HCT116 (cell line): ENCODE measurements around the gene THAP5. TPM values are rescaled to one million over a fixed set of nuclear protein-coding genes. Genes with fewer than 3 reads are reported as not detected.

ENCODE experiments used
- ATAC-seq: fragments of 200-7000 bp; cut with Tn5 transposase; 2 replicates; pipeline ENCODE4 v1.9.1; 2020; ENCODE audit warnings: mild to moderate bottlenecking, moderate library complexity
- BruUV-seq: library from RNA; stranded (reverse); fragments of 400-500 nt; replicated peaks from 2 replicates; lab custom pipeline; 2021; lab: Mats Ljungman, UMichigan
- CTCF ChIA-PET: fragments of 300-600 bp; sonication (Branson Sonifier 250); formaldehyde crosslinking; loops from one replicate; lab custom pipeline; 2021; ENCODE audit warnings: antibody characterized with exemption; lab: Charles Lee
- POLR2A ChIA-PET: fragments of 300-600, 350-600 bp; sonication (Branson Sonifier 250); formaldehyde crosslinking; loops from one replicate; lab custom pipeline; 2021; ENCODE audit warnings: antibody characterized with exemption; lab: Charles Lee
- RAD21 ChIA-PET, 2 experiments: fragments of 300-600 bp; sonication (Branson Sonifier 250); formaldehyde crosslinking; loops; one replicate each; lab custom pipeline; 2023; ENCODE audit warnings: low total read pairs in 2 of 2; ENCODE audit not compliant: uncharacterized antibody in 2 of 2, unreplicated experiment in 2 of 2, low non-redundant PET in 1 of 2; lab: Charles Lee
- DNase-seq: peaks from one replicate; pipeline ENCODE4 v3.0.0-alpha.2; 2010; ENCODE audit warnings: low read depth, low spot score
- H2AFZ ChIP-seq: fragments of 200-600 bp; shearing (Covaris generic), sonication (generic); 2 replicates; pipeline ENCODE4 v1.6.1; 2017; ENCODE audit warnings: low read depth, mixed run types, mixed read lengths, antibody characterized with exemption, low read length; ENCODE audit not compliant: poor library complexity, severe bottlenecking
- H3K27ac ChIP-seq: 2 replicates; pipeline ENCODE4 v1.5.1; 2012; ENCODE audit warnings: low read depth, low read length
- H3K27me3 ChIP-seq: fragments of 200-600 bp; sonication (generic); 2 replicates; pipeline ENCODE4 v1.6.1; 2016; ENCODE audit warnings: mixed run types, low read length, mixed read lengths; ENCODE audit not compliant: insufficient read depth
- H3K36me3 ChIP-seq, 2 experiments: fragments of 200-500 bp in 1 of 2; fragments of 200-600 bp in 1 of 2; sonication (Bioruptor generic) in 1 of 2; sonication (generic) in 1 of 2; 2 replicates each; pipeline versions ENCODE4 v1.5.1 to v1.6.1; 2014 to 2016; ENCODE audit warnings: low read length in 2 of 2, inconsistent platforms in 1 of 2, mixed read lengths in 1 of 2, mixed run types in 1 of 2; ENCODE audit not compliant: insufficient read depth in 2 of 2, control insufficient read depth in 1 of 2
- H3K4me1 ChIP-seq, 2 experiments: fragments of 200-600 bp in 1 of 2; sonication (generic) in 1 of 2; 2 replicates each; pipeline versions ENCODE4 v1.5.1 to v1.6.1; 2012 to 2017; ENCODE audit warnings: low read length in 2 of 2, inconsistent platforms in 1 of 2, mild to moderate bottlenecking in 1 of 2, mixed read lengths in 1 of 2, mixed run types in 1 of 2, moderate library complexity in 1 of 2; ENCODE audit not compliant: insufficient read depth in 2 of 2, control insufficient read depth in 1 of 2
- H3K4me2 ChIP-seq: fragments of 200-600 bp; sonication (generic); 2 replicates; pipeline ENCODE4 v1.6.1; 2017; ENCODE audit warnings: mixed run types, low read length, mixed read lengths
- H3K4me3 ChIP-seq, 2 experiments: fragments of 200-600 bp in 1 of 2; sonication (generic) in 1 of 2; replicated peaks in 1 of 2; 2 replicates each; pipeline ENCODE4 v1.5.1; 2011 to 2016; ENCODE audit warnings: low read length in 2 of 2, control low read depth in 1 of 2, low read depth in 1 of 2, mild to moderate bottlenecking in 1 of 2, mixed read lengths in 1 of 2, mixed run types in 1 of 2
- H3K79me2 ChIP-seq: fragments of 200-600 bp; sonication (generic); 2 replicates; pipeline ENCODE4 v1.6.1; 2017; ENCODE audit warnings: mild to moderate bottlenecking, mixed run types, low read length, moderate library complexity, mixed read lengths; ENCODE audit not compliant: insufficient read depth
- H3K9ac ChIP-seq: fragments of 200-600 bp; sonication (generic); 2 replicates; pipeline ENCODE4 v1.6.1; 2016; ENCODE audit warnings: low read length, mixed read lengths
- H3K9me2 ChIP-seq: fragments of 200-600 bp; sonication (generic), shearing (Covaris generic); 2 replicates; pipeline ENCODE4 v1.6.1; 2017; ENCODE audit warnings: mixed run types, mild to moderate bottlenecking, moderate library complexity; ENCODE audit not compliant: insufficient read depth
- H3K9me3 ChIP-seq, 2 experiments: fragments of 200-500 bp in 1 of 2; fragments of 200-600 bp in 1 of 2; sonication (Bioruptor generic) in 1 of 2; sonication (generic) in 1 of 2; 2 replicates each; pipeline ENCODE4 v1.6.1; 2014 to 2017; ENCODE audit warnings: low read length in 2 of 2, mixed read lengths in 2 of 2, inconsistent platforms in 1 of 2, low read depth in 1 of 2, mild to moderate bottlenecking in 1 of 2, mixed run types in 1 of 2, moderate library complexity in 1 of 2; ENCODE audit not compliant: control insufficient read depth in 1 of 2, insufficient read depth in 1 of 2
- H4K20me1 ChIP-seq: fragments of 200-600 bp; sonication (generic), shearing (Covaris generic); 2 replicates; pipeline ENCODE4 v1.6.1; 2017; ENCODE audit warnings: mixed run types, mild to moderate bottlenecking, moderate library complexity; ENCODE audit not compliant: insufficient read depth
- EZH2 ChIP-seq: fragments of 200-600 bp; sonication (generic); IDR thresholded peaks from 2 replicates; pipeline ENCODE4 v1.6.1; 2017; ENCODE audit warnings: antibody characterized with exemption, mixed run types
- EZH2phosphoT487 ChIP-seq: fragments of 200-600 bp; IDR thresholded peaks from 2 replicates; pipeline ENCODE4 v1.6.1; 2018; ENCODE audit warnings: antibody characterized with exemption, borderline replicate concordance
- JUND ChIP-seq: IDR thresholded peaks from 2 replicates; pipeline ENCODE4 v1.6.1; 2012
- POLR2A ChIP-seq: IDR thresholded peaks from 2 replicates; pipeline ENCODE4 v1.7.0; 2011; ENCODE audit warnings: borderline replicate concordance; ENCODE audit not compliant: insufficient read depth, insufficient read length; ENCODE audit errors: extremely low read depth
- SIN3A ChIP-seq: IDR thresholded peaks from 2 replicates; pipeline ENCODE4 v1.6.1; 2012; ENCODE audit warnings: low read depth
- TCF7L2 ChIP-seq: IDR thresholded peaks from 2 replicates; pipeline ENCODE4 v1.7.0; 2011; ENCODE audit warnings: borderline replicate concordance, inconsistent platforms; ENCODE audit not compliant: insufficient read depth, insufficient read length; ENCODE audit errors: extremely low read depth
- YY1 ChIP-seq: IDR thresholded peaks from 2 replicates; pipeline ENCODE4 v1.6.1; 2011; ENCODE audit warnings: low read length, low read depth, moderate library complexity, mild to moderate bottlenecking; ENCODE audit not compliant: insufficient replicate concordance; ENCODE audit errors: extremely low read depth
- intact Hi-C: fragments of 100-400 bp; cut with micrococcal nuclease; formaldehyde crosslinking; loops from 2 replicates; pipeline ENCODE4 v1.10.0; 2022
- total RNA-seq: library from RNA; stranded (reverse); gene quantifications from one replicate; pipeline ENCODE4 v1.2.1, GENCODE V29; 2021; ENCODE audit not compliant: unreplicated experiment
- TF ChIP-seq, protein P1 (sequence below), 3 experiments: fragments of 200-600 bp in 1 of 3; sonication (generic) in 1 of 3; IDR thresholded peaks in 2 of 3; conservative IDR thresholded peaks in 1 of 3; 2 replicates each; pipeline ENCODE4 v1.5.1; 2012 to 2017; ENCODE audit warnings: low read depth in 2 of 3, low read length in 2 of 3, antibody characterized with exemption in 1 of 3, borderline replicate concordance in 1 of 3, control low read depth in 1 of 3, mild to moderate bottlenecking in 1 of 3, mixed read lengths in 1 of 3, mixed run types in 1 of 3, moderate library complexity in 1 of 3; ENCODE audit not compliant: insufficient read depth in 1 of 3
- TF ChIP-seq, protein P2 (sequence below): IDR thresholded peaks from 2 replicates; pipeline ENCODE4 v1.6.1; 2011; ENCODE audit warnings: mild to moderate bottlenecking, low read length, moderate library complexity; ENCODE audit not compliant: insufficient replicate concordance; ENCODE audit errors: extremely low read depth
- TF ChIP-seq, protein P3 (sequence below): IDR thresholded peaks from 2 replicates; pipeline ENCODE4 v1.6.1; 2012; ENCODE audit warnings: low read depth
- TF ChIP-seq, protein P4 (sequence below): IDR thresholded peaks from 2 replicates; pipeline ENCODE4 v1.6.1; 2012
- TF ChIP-seq, protein P5 (sequence below): IDR thresholded peaks from 2 replicates; pipeline ENCODE4 v1.6.1; 2012

The THAP5 gene
- total RNA-seq, 1 experiment from 2014 or later, result 29.3 TPM

DNA sequence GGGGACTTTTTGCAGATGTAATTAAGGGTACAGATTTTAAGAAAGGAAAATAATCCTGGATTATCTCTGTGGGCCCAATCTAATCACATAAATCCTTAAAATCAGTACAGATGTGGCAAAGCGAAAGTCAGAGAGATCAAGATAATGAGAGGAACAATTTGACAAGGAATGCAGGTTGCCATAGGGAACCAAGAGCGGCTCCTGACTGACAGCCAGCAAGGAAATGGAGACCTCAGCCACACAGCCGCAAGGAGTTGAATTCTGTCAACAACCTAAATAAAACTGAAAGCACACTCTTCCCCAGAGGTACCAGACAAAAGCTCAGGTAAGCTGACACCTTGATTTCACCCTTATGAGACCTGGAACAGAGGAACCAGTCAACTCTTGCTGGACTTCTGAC is 40.2 kb downstream of the THAP5 start (continued):
- TF ChIP-seq, protein P1, sequence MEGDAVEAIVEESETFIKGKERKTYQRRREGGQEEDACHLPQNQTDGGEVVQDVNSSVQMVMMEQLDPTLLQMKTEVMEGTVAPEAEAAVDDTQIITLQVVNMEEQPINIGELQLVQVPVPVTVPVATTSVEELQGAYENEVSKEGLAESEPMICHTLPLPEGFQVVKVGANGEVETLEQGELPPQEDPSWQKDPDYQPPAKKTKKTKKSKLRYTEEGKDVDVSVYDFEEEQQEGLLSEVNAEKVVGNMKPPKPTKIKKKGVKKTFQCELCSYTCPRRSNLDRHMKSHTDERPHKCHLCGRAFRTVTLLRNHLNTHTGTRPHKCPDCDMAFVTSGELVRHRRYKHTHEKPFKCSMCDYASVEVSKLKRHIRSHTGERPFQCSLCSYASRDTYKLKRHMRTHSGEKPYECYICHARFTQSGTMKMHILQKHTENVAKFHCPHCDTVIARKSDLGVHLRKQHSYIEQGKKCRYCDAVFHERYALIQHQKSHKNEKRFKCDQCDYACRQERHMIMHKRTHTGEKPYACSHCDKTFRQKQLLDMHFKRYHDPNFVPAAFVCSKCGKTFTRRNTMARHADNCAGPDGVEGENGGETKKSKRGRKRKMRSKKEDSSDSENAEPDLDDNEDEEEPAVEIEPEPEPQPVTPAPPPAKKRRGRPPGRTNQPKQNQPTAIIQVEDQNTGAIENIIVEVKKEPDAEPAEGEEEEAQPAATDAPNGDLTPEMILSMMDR (IDR thresholded peaks at IDR 0.05 in 2 of 3, conservative IDR thresholded peaks at IDR 0.05 in 1 of 3; ENCODE audit: borderline replicate concordance in 1 of 3, insufficient read depth in 1 of 3, low read depth in 2 of 3, low read length in 2 of 3), result no peak

DNA sequence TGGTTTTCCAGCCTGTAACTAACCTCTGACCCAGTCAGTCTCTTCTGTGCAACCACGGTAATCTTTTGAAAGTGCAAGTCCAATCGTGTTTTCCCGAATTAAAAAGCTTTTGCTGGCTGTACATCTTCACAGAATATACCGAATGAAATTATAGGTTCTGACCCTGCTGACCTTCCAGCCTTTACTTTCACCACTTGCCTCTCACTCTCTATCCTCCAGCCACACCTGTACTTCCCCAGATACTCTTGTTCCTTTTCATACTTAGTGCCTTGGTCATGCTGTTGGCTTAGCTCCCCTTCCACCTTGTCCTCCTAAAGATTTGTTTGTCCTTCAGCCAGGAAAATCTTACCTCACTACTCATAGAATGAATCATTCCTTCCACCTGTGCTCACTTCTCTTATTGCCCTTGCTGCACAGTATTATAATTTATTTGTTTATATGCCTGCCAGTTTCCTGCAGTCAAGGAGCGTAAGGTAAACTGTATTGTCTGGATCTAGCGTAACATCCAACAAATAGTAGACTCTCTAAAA is 41.3 kb downstream of the THAP5 start:
- ChIA-PET RAD21 (no interaction called here), POLR2A (no interaction called here), CTCF (no interaction called here)
- no peaks in the 10 kb centered on the region for H3K27me3 ChIP-seq
- no peak overlapping the region for H3K4me3 ChIP-seq
- no peaks in the 10 kb centered on the region for H3K9me2 ChIP-seq
- H3K4me1 ChIP-seq, result peaks cover 6 to 24% of the 10 kb centered on the region in 2 experiments; a peak in 3 of 4 replicates
- H3K9ac ChIP-seq, result no peak overlapping the region
- ATAC-seq, result no peak
- no peak overlapping the region for H2AFZ ChIP-seq
- no peaks in the 10 kb centered on the region for H4K20me1 ChIP-seq
- peak overlapping the region; percentile 79 for H3K4me2 ChIP-seq
- BruUV-seq, result no TSS peak
- H3K9me3 ChIP-seq, result no peaks in the 10 kb centered on the region
- H3K27ac ChIP-seq, result no peak overlapping the region; the same call in 1 of the 2 replicates
- H3K36me3 ChIP-seq, result no peaks in the 10 kb centered on the region
- peak; percentile 12 for DNase-seq
- intact Hi-C loops, result loop anchor here (5.0 kb wide), 1 partner anchor 39 kb away; the partner anchor contains the start of genes DNAJB9 and THAP5
- peaks cover 8% of the 10 kb centered on the region for H3K79me2 ChIP-seq
- TF ChIP-seq EZH2phosphoT487, result no peak
- no peak for TF ChIP-seq POLR2A
- TF ChIP-seq, protein P2, sequence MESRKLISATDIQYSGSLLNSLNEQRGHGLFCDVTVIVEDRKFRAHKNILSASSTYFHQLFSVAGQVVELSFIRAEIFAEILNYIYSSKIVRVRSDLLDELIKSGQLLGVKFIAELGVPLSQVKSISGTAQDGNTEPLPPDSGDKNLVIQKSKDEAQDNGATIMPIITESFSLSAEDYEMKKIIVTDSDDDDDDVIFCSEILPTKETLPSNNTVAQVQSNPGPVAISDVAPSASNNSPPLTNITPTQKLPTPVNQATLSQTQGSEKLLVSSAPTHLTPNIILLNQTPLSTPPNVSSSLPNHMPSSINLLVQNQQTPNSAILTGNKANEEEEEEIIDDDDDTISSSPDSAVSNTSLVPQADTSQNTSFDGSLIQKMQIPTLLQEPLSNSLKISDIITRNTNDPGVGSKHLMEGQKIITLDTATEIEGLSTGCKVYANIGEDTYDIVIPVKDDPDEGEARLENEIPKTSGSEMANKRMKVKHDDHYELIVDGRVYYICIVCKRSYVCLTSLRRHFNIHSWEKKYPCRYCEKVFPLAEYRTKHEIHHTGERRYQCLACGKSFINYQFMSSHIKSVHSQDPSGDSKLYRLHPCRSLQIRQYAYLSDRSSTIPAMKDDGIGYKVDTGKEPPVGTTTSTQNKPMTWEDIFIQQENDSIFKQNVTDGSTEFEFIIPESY, result no peak
- TF ChIP-seq, protein P3, sequence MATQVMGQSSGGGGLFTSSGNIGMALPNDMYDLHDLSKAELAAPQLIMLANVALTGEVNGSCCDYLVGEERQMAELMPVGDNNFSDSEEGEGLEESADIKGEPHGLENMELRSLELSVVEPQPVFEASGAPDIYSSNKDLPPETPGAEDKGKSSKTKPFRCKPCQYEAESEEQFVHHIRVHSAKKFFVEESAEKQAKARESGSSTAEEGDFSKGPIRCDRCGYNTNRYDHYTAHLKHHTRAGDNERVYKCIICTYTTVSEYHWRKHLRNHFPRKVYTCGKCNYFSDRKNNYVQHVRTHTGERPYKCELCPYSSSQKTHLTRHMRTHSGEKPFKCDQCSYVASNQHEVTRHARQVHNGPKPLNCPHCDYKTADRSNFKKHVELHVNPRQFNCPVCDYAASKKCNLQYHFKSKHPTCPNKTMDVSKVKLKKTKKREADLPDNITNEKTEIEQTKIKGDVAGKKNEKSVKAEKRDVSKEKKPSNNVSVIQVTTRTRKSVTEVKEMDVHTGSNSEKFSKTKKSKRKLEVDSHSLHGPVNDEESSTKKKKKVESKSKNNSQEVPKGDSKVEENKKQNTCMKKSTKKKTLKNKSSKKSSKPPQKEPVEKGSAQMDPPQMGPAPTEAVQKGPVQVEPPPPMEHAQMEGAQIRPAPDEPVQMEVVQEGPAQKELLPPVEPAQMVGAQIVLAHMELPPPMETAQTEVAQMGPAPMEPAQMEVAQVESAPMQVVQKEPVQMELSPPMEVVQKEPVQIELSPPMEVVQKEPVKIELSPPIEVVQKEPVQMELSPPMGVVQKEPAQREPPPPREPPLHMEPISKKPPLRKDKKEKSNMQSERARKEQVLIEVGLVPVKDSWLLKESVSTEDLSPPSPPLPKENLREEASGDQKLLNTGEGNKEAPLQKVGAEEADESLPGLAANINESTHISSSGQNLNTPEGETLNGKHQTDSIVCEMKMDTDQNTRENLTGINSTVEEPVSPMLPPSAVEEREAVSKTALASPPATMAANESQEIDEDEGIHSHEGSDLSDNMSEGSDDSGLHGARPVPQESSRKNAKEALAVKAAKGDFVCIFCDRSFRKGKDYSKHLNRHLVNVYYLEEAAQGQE, result no peak
- no peak for TF ChIP-seq TCF7L2
- no peak for TF ChIP-seq EZH2
- TF ChIP-seq, protein P4, sequence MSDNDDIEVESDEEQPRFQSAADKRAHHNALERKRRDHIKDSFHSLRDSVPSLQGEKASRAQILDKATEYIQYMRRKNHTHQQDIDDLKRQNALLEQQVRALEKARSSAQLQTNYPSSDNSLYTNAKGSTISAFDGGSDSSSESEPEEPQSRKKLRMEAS, result no peak
- peak; percentile 94 for TF ChIP-seq JUND
- TF ChIP-seq, protein P5, sequence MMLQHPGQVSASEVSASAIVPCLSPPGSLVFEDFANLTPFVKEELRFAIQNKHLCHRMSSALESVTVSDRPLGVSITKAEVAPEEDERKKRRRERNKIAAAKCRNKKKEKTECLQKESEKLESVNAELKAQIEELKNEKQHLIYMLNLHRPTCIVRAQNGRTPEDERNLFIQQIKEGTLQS, result no peak
- peak; percentile 62 for TF ChIP-seq SIN3A
- TF ChIP-seq, protein P1 (IDR thresholded peaks at IDR 0.05 in 2 of 3, conservative IDR thresholded peaks at IDR 0.05 in 1 of 3; ENCODE audit: borderline replicate concordance in 1 of 3, insufficient read depth in 1 of 3, low read depth in 2 of 3, low read length in 2 of 3), result no peak
- no peak for TF ChIP-seq YY1
